ENCODE measurements around the gene QPRT.

DNA sequence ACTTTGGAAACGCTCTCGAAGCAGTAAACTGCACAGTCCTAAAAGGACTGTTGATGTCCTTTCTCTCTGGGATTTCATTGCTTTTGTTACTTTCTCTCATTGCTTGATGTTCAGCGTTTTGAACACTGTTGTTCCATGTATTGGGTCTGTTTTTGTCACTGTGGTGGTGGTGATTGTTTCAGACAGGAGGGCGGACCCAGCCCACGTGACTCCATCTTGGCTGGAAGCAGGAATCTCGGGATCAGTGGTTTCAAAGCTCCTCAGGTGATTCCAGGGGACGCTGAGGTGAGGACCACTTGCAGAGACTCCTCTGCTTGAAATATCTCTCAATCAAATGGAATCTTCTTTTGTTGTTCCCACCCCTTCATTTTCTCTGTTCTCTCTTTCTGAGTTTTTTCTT, 48.5 kb downstream of the QPRT start:
- TF ChIP-seq POLR2A (IDR thresholded peaks at IDR 0.05; ENCODE audit: low read depth, low read length), result no peak
- no peak for TF ChIP-seq POLR2AphosphoS5 (IDR thresholded peaks at IDR 0.05; ENCODE audit: low read depth, low read length)
- TF ChIP-seq TAF1 (IDR thresholded peaks at IDR 0.05; ENCODE audit: borderline replicate concordance, low read depth, low read length), result no peak
